HG03108 (cell line): ENCODE results near the gene PDCD2.
"Not testable (repeated sequence)": the region's sequence is repeated elsewhere in the genome, so short reads cannot be mapped to it uniquely, and the experiment has no call there.

Experiments used
- ATAC-seq: cut with Tn5 transposase; IDR thresholded peaks from one replicate; pipeline ENCODE4 v1.9.1; 2021; ENCODE audit warnings: moderate library complexity; ENCODE audit not compliant: unreplicated experiment

Gene PDCD2

GRCh38 chr6:170584181-170584953 lies at the start of gene PDCD2:
Gene PDCD2, minus strand, starts transcription at chr6:170584637. Its CDS starts 56 bp downstream, at chr6:170584581.
- ATAC-seq: peak; percentile 98

DNA sequence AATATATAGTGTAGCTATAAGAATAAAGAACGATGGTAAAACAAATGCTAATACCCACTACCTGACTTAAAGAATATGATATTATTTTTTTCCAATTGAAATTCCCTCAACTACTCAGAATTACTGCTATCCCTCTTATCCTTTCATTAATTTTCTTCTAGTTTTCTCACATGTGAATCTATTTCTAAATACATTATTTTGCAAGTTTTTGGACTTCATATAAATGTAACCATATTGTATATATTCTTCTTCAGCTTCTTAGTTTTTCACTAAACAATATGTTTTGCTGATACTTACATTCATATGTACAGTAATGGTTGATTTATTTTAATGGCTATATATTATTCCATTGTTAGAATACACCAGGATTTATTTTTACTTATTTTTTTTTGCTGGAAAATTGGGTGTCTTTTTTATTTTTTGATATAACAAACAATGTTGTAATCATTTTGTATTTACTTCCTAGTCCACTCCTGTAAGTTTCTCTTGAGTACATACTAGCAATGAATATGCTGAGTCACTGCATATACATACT lies 31.6 kb upstream of the PDCD2 start:
- not testable (repeated sequence) for ATAC-seq

GRCh38 chr6:170612256-170612804 lies 27.9 kb upstream of the PDCD2 start:
- peak; percentile 74 for ATAC-seq

DNA sequence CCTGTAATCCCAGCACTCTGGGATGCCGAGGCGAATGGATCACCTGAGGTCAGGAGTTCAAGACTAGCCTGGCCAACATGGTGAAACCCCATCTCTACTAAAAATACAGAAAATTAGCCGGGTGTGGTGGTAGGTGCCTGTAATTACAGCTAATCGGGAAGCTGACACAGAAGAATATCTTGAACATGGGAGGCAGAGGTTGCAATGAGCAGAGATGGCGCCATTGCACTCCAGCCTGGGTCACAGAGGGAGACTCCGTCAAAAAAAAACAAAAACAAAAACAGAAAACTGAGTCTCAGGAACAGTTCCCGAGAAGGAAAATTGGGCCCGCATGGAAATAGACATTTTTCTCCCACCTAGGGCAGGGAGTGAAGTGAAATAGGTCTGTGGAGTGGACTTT lies 24.8 kb upstream of the PDCD2 start:
- ATAC-seq: not testable (repeated sequence)

GRCh38 chr6:170605574-170606259 lies 21.3 kb upstream of the PDCD2 start:
- ATAC-seq: no peak

GRCh38 chr6:170597278-170597677 lies 12.8 kb upstream of the PDCD2 start:
- no peak for ATAC-seq

- no peak for ATAC-seq
Measured at GRCh38 chr6:170596426-170596825, 12.0 kb upstream of the PDCD2 start.

GRCh38 chr6:170590725-170591124 lies 6.3 kb upstream of the PDCD2 start:
- ATAC-seq: no peak

- peak; percentile 24 for ATAC-seq
Measured at GRCh38 chr6:170584954-170585498, 589 bp upstream of the PDCD2 start.

- no peak for ATAC-seq
Measured at GRCh38 chr6:170583756-170584180, 669 bp downstream of the PDCD2 start.

DNA sequence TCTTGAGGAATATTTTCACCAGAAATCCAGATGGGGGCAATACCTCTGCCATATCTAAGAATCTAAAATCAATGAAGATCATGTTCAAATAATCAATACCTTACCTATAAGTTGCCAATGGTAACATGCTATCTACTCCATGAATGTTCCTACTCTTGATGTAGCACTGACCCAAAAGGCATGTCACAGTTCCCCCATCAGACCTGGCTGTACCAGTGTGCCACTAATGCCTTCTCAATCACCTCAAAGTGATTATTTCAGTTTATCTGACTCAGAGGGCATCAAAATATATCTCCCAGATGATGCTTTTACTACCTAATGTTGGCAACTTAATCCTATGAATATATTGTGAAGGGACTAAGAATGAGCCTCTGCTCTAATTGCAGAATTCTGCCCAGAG lies 5.5 kb downstream of the PDCD2 start:
- ATAC-seq: no peak

GRCh38 chr6:170575250-170575649 lies 9.2 kb downstream of the PDCD2 start:
- ATAC-seq: no peak

DNA sequence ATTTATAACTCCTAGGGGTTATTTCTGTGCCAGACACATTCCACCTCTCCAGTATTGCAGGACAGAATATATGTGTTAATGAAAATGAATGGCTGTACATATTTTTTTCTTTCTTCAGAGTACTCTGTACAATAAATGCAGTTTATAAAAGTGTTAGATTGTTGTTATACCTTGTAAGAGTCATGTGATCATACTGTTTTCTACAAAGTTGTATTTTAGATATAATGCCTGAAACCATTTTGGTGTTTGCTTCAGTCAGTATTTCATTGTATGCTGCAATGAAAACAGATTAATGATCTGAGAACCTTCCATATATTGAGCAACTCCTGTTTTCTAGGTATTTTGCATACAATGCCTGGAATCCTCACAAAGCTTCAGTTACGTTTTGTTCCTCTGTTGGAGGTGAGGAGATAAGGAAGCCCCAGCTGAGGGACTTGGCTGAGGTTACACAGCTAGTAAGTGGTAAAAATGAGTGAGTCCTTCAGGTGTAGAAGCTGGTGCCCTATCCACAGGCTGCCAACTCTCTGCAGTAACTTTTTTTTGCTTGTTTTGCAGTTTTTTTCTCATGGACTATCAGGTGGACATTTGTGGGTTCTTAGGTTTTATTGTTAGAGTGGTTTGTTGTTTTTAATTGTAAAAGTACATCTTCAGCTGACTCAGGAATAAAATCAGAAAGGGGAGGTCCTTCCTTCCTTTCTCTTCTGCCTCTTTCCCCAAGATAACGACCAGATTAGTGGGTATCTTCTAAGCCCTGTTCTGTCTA lies 11.6 kb downstream of the PDCD2 start:
- no peak for ATAC-seq

DNA sequence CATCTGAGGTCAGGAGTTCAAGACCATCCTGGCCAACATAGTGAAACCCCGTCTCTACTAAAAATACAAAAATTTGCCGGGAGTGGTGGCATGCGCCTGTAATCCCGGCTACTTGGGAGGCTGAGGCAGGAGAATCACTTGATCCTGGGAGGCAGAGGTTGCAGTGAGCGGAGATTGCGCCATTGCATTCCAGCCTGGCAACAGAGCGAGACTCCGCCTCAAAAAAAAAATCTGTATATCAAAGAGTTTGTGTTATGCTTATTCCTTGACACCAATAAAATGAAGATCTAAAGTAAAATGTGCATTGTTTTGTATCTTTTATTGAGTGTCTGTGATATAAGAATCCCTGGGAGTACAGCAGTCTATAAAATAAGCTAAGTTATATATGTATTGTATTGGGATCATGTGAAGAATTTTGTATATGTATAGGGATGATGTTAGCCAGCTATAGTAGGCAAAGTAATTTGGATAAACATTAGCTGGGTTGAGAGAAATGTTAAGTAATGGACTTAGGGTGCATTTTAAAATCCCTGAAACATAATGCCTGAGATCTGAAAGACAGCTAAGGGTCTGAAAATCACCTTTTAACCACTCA lies 19.4 kb downstream of the PDCD2 start:
- no peak for ATAC-seq

GRCh38 chr6:170561555-170561954 lies 22.9 kb downstream of the PDCD2 start:
- no peak for ATAC-seq

GRCh38 chr6:170555305-170555704 lies 29.1 kb downstream of the PDCD2 start:
- ATAC-seq: no peak

- ATAC-seq: no peak
Measured at GRCh38 chr6:170554796-170555137, 29.7 kb downstream of the PDCD2 start.

- peak; percentile 96 for ATAC-seq
Measured at GRCh38 chr6:170554013-170554795, 30.2 kb downstream of the PDCD2 start, which contains the start of gene TBP. Gene TBP, plus strand, starts transcription at chr6:170554369. Its CDS starts 2,661 bp downstream, at chr6:170557030.

DNA sequence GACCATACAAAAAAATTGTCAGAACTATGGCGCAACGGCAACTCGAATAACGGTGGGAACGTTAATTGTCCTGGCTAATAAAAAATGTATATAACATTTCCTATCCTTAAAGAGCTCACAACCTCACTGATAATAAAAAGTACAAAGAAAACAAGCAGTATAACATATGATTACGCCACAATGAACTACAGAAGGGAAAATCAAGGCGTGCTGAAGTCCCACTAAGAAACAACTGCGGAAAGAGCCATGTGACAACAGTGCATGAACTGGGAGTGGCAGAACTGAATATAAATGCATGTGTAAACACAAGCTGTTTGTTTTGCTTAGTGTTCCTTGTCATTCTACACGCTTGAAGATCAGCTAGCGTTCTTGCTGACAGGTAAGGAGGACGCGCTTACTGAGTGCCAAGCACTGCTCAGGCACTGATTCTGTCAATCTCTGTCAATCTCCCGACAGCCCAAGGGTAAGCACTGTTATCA lies 30.9 kb downstream of the PDCD2 start:
- ATAC-seq: peak; percentile 21
